COLO668 (cell line): ENCODE results near the gene KHDRBS2.

Source experiments
- DNase-seq: peaks from one replicate; lab custom pipeline; 2025; ENCODE audit not compliant: unreplicated experiment; lab: John Stamatoyannopoulos, UW

The KHDRBS2 gene

DNA sequence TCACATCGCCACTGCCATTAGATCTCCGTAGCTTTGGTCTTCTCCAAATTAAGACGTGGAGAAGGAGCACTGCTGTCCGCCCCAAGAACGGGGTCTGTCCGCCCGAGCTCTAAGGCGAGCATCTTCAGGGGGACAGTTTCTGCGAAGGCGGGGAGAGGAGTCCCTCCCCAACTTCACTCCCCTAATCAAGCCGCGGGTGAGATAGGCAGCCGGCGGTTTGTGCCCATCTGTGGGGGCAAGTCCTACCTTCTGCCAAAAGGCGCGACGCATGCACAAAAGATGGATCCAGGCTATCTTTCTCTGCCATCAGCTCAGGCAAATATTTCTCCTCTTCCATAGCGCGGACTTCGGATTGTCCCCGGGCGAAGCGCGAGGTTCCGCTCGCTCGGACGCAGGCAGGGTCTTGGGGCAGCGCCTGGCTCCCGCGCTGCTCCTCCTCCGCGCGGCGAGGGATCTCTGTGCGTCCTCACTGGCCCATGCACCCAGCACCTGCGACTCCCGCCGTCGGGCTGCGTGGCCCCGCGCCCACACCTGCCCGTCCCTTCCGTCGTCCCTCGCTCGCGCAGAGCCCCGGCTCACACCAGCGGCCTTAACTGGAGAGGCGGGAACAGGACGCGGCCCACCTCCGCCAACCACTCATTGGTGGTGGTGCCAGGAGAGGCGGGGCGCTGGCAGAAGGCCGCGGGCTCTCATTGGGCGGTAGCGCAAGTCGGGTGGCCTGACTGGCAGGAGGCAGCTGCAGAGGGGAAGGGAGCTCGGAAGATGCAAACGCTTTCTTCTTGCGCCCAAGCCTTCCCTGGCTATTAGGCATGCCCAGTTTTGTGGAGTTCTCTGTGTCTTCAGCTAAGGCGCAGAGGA lies at the start of gene KHDRBS2:
KHDRBS2 (minus strand) TSS at position 614 of the 858 bp plus-strand sequence.
- peak; percentile 92 for DNase-seq

GRCh38 chr6:62328607-62329006 lies 42.6 kb upstream of the KHDRBS2 start:
- no peak for DNase-seq

GRCh38 chr6:62324834-62325233 lies 38.8 kb upstream of the KHDRBS2 start:
- no peak for DNase-seq

GRCh38 chr6:62323818-62324431 lies 37.9 kb upstream of the KHDRBS2 start:
- no peak for DNase-seq

DNA sequence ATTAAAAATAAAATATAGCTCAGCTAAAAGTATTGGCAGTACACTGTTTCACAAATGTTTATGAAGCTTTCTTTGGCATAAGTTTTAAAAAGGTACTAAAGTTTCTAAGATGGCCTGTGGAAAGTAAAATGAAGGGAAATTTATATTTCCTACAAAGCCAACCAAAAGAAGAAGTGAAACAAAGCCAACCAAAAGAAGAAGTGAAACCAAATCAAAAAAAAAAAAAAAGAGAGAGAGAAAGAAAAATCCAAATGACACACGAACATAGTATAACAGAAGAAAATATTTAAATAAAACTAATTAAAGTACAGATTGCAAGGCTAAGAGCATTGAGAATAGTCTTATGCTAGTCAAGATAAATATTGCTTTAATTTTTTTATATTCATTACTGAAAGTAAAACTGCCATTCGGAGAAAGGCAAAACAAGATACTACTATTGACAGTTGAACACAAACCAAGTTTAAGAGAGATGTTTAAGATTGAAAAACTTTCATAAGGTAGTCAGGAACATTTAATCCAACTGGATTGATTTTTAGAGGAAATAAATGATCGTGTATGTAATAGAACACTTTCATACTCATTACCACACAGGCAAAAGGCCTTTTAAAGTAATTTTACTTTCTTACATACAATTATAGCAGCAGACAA lies 12.8 kb upstream of the KHDRBS2 start:
- DNase-seq = no peak

GRCh38 chr6:62296541-62296940 lies 10.5 kb upstream of the KHDRBS2 start:
- DNase-seq = no peak

DNA sequence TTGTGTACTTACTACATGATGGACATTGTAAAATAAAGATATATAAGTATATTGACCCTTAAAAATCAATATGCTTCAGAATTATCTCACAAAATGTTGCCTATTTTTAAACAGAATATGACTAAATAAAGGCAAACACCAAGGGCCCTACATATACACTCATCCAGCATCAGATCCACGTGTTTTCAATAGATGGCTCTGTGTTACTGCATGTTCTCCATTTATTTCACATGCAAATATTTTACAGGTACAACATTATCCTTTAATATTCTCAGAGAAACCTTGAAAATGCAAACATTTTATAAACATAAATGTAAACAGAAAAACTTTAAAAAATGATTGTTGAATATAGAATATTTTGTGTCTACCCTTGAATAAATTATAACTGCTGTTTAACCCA lies 2.9 kb upstream of the KHDRBS2 start:
- no peak for DNase-seq

GRCh38 chr6:62288562-62288961 lies 2.5 kb upstream of the KHDRBS2 start:
- no peak for DNase-seq

- DNase-seq = peak; percentile 44
Observed at GRCh38 chr6:62286470-62286843, 432 bp upstream of the KHDRBS2 start.

GRCh38 chr6:62284725-62285124 lies 1.3 kb downstream of the KHDRBS2 start:
- DNase-seq = no peak

DNA sequence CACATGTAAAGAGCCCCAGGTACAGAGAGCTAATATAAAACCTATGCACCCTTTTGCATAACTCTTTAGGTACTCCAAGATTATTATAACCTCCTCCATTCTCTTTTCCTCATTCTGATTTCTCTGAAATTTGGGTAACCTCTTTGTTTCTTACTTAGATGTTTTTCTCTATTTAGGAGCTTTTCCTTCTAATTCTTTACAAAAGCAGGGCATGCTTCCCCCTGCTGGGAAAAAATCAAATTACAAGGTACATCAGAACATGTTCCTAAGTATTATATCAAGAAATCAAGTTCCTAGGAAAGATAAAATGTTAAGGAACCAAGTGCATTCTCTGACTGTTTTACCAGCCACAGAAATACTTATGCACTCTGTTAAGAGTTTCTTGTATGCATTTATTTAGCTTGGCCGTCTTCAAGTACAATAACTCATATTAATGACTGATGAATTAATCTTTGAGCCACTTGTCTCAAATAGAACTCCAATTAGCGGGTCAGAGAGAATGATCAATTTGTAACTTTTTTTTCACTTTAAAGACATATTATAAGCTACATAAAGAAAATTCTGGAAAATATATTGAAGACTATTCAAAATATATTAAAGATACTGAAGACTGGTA lies 2.1 kb downstream of the KHDRBS2 start:
- DNase-seq = peak; percentile 13

- DNase-seq = no peak
Observed at GRCh38 chr6:62283365-62283764, 2.7 kb downstream of the KHDRBS2 start.

GRCh38 chr6:62280099-62280498 lies 5.9 kb downstream of the KHDRBS2 start:
- no peak for DNase-seq

GRCh38 chr6:62272114-62272513 lies 13.9 kb downstream of the KHDRBS2 start:
- DNase-seq = no peak

GRCh38 chr6:62265906-62266525 lies 20.0 kb downstream of the KHDRBS2 start:
- DNase-seq = no peak

- DNase-seq = no peak
Observed at GRCh38 chr6:62262283-62262682, 23.7 kb downstream of the KHDRBS2 start.

- no peak for DNase-seq
Observed at GRCh38 chr6:62246087-62246486, 39.9 kb downstream of the KHDRBS2 start.

DNA sequence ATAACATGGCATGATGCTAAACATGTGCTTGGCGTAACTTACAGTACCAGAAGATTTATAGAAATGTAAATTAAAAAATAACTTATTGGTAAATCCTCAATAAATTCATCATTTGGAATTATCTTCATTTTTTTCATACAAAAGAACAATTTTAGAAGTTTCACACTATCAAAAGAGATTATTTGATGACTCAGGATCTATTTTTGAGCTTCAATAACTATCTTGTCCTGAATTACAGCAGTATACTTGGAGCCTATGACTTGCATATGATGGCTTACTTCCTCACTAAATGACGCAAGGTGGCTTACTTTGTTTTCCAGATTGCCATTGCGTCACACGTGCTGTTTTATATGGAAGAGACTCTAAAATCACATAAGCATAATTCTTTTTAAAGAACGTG lies 49.2 kb downstream of the KHDRBS2 start:
- no peak for DNase-seq

- DNase-seq = no peak
Observed at GRCh38 chr6:62229231-62229630, 56.8 kb downstream of the KHDRBS2 start.

- DNase-seq = no peak
Observed at GRCh38 chr6:62217866-62218265, 68.2 kb downstream of the KHDRBS2 start.

DNA sequence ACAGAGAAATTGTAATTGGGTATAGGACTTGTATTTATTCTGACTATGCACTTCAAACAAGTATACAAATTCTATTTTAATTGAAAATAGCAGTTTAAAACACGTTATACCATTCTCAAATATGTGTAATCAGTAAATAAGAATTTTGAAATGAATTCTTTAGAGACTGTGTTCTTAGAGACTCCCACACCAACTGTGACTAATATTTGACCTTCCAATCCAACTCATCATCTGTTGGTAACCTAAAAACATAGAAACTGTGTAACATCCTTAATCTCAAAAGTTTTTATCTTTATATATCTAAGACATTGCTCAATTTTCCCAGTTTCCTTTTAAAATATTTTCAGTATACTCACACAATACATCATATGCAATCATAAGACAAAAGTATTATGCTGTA lies 83.9 kb downstream of the KHDRBS2 start:
- DNase-seq = no peak
